ENCODE results near the gene GUCY2F.

GUCY2F gene

DNA sequence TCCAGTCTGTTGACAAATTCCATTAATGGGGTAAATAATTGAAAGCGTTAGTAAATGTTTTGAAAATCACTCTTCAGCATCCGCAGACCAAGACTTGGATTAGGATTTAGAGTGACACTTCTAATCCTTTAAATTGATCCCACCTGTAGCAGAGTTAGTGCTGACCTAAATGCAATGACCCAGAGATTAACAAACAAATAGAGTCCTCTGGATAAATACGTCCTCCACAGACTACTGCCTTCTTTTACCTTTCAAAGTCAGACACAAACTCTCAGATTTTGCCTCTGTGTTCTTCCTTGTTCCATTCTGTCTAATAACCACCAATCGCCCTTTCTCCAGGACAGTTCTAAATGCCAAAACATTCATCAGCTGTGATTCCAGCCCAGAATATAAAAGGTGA is at the start of gene GUCY2F:
GUCY2F (minus strand) TSS at position 101 of the 400 bp plus-strand sequence. CDS start 6,150 bp downstream, outside the sequence.
- DNase-seq = no peak

DNA sequence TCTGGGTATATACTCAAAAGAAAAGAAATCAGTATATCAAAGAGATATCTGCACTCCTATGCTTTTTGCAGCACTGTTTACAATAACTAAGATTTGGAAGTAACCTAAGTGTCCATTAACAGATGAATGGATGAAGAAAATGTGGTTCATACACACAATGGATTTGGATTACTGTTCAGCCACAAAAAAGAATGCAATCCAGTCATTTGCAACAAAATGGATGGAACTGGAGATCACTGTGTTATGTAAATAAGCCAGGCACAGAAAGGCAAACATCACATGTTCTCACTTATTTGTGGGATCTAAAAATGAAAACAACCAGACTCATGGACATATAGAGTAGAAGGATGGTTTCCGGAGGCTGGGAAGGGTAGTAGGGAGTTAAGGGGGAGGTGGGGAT is 37.1 kb upstream of the GUCY2F start:
- DNase-seq = no peak

GRCh38 chrX:109511113-109511512 is 29.2 kb upstream of the GUCY2F start:
- DNase-seq = no peak

GRCh38 chrX:109508915-109509314 is 27.0 kb upstream of the GUCY2F start:
- no peak for DNase-seq

DNA sequence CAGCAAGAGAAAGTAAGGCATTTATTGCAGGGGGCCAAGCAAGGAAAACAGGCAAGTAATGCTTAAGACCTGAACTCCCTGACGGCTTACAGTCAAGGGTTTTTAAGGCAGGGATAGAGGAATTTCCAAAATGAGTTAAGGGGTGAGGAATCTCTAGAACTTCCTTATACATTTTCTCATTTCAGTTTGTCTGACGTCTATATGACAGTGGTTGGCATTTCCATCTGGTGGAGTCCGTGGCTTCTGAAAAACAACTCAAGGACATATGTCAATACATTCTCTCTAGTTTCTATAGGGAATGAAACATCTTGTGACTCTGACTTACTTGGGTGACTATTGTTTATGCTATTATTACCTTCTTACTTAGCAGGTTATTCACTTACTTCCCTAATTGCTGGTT is 19.3 kb upstream of the GUCY2F start:
- no peak for DNase-seq

- DNase-seq = no peak
Observed at GRCh38 chrX:109498434-109498833, 16.5 kb upstream of the GUCY2F start.

DNA sequence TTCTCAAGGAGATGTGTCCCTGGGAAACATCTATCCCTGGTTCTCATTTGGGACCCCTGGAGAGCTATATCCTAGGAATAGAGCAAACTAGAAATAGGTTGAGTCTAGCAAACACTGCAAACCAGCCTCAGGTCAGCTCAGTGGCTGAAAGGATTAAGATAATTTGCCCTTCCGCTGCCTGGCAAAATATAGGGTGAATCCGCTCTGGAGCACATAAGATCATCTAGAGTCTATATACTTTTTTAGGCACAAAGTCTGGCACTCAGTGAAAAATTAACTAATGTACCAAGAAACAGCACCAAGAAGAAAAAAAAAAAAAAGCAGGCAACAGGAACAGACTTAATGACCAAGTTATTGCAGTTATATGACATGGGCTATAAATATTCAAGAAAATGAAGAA is 7.3 kb upstream of the GUCY2F start:
- DNase-seq = no peak

DNA sequence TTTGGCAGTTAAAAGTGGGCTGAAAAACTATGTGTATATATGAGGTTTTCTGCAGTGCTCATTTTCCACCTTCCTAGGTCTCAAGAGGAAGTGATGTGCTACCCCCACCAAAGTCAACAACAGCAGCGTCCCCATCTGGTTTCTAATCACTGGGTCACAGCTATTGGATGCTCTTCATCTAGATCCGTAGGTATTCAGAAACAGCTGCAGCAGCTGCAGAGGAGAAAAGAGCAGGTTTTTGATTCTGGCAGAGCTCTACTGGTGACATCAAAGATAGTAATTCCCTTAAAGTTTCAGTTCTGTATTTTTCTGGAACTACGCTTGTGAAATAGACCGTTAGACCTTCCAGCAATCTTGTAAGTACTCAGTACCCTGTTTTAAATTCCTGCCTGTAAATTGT is 5.8 kb upstream of the GUCY2F start:
- DNase-seq = no peak

- DNase-seq = peak; percentile 48 to 59
Observed at GRCh38 chrX:109485470-109486340, 3.8 kb upstream of the GUCY2F start.

DNA sequence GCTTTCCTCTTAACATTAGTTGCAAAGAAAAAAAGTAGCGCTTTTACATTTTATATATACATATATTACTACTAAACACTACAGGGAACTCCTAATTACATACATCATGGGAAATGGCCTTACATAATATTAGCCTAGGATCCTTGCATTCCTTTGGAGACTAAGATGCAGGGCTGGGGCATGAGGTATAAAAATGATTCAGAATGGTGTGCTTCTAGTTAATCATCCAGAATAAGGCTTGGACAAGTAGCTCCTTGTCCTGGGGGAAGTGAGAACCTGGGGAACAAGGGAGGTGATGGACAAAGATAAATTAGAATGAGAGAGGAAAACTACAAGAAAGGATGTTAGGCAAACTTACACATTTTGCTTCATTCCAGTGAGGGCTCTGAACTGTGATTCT is 3.0 kb upstream of the GUCY2F start:
- no peak for DNase-seq

- DNase-seq = peak in 1 of 2 experiments; percentile 5
Observed at GRCh38 chrX:109475174-109475891, 6.6 kb downstream of the GUCY2F start.

- peak in 1 of 2 experiments; percentile 8 for DNase-seq
Observed at GRCh38 chrX:109472939-109473735, 8.7 kb downstream of the GUCY2F start.

GRCh38 chrX:109464231-109464630 is 17.7 kb downstream of the GUCY2F start:
- no peak for DNase-seq

DNA sequence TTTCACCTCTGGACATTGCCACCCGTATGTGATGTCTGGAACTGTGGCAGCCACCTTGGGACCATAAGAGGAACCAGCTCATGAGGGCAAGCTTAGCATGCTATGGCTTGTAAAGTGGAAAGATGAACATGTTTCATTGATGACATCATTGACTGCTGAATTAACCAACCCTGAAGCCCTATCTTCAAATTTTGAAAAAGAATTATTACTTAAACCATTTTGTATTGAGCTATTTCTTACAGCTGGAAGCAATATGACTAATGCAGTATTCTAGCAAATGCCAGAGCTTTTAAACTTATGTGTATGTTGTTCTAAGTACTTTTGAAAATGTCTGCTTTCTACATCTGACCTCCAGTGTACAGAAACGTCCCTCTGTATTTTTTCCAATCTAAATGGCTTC is 18.1 kb downstream of the GUCY2F start:
- DNase-seq = no peak

DNA sequence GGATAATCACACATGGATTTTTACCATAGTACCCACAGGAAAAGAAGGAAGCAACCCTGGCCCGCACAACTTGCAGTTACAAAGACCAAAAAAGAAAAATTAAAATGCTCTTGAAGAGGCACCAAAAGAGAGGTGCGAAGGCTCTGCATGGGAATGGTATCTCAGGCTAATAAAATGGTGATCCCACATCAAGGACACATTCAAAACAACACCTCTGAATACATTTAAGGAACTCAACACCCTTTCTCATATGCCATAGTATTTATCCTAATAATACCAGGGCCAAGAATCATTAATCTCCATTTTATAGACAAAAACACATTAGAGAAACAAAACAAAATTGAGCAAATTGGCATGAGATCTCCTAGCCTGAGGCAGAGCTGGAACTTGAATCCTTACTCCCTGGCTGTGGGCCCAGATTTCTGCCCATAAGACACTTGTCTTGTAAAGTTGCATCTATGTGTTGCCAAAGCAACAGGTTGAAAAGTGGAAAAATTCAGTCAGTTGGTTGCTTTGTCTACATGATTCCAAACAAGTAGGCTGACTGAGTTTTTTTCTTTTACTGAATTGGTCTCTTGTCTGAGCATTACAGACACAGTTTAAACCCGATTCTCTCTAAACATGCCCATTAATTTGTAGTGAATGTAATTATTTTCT is 33.5 kb downstream of the GUCY2F start:
- no peak for DNase-seq

GRCh38 chrX:109441266-109441665 is 40.6 kb downstream of the GUCY2F start:
- no peak for DNase-seq

DNA sequence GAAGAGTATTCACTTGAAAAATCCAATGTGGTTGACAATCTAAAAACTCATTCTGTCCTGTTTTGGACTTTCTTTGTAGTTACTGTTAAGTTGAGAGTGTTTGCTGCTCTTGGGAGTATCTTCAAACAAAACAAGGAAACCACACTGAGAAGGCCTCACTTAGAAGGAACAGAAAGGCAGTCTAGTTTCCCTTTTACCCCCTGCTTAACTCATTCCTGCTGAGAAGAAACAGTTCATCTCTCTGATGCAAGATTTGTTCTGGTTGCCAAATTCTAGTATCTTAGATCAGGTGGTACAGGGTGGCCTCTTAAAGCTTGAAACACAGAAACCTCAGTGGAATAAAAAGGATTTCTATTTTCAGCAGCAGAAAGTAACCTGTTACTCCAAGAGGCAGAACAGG is 41.4 kb downstream of the GUCY2F start:
- no peak for DNase-seq

GRCh38 chrX:109409181-109409580 is 72.7 kb downstream of the GUCY2F start:
- no peak for DNase-seq

DNA sequence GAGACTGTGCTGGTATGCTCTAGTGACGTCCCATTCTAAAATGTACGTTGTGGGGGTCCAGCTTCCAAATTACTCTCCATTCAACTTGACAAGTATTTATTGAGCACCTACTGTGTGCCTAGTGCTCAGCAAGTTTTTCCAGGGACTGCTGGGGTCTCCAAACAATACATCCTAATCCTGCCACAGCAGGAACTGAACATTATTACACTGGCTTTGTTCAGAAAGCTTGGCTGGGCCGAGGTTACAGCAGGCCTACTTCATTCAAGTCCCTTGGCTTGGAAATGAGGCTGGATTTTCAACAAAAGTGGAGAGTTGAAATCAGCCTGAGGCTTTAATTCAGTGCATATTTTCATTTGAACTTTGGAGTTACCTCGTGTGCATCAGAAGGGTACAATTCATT is 78.0 kb downstream of the GUCY2F start:
- DNase-seq = no peak

- no peak for DNase-seq
Observed at GRCh38 chrX:109399831-109400230, 82.1 kb downstream of the GUCY2F start.

DNA sequence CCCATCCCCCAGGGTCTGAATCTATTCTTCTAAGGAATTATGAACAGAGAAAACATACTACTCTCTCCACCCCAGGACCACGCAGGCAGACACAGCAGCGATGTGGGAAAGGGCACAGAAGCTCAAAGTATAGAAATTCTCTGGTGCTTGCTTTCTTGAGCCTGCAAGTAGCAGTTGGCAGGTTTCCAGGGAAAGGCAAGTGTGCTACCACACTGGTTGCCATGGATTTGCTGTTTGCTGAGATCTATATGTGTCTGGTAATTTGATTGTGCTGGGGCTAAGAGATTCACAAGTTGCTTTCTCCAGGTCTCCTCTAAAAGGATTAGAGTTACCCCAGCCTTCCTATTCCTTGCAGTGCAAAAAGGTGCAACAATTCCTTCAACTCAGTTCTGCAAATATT is 83.1 kb downstream of the GUCY2F start:
- DNase-seq = no peak

DNA sequence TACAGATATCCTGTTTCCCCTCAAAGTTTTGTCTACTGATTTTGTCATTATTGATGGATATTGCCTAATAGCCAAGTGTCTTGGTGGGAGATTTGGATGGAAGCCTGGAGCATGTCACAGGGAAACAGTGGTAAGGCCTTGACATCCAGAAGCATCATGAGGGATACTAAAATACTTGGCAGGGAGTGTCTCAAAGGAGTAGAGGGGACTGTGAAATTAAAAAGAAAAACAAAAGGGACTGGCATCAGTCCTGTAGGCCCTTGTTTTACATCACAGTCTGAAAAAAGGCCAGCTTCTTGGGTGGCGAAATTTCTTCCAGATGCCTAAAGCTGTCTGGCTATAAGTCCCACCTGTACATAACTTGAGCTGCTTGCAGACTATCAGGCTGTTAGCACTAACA is 83.8 kb downstream of the GUCY2F start:
- DNase-seq = no peak

- peak; percentile 1 to 2 for DNase-seq
Observed at GRCh38 chrX:109393859-109394258, 88.0 kb downstream of the GUCY2F start.
